Suppressor macrophage treated with lipopolysaccharide for 4 hours (primary cell): Measurements from ENCODE around the gene C19orf25.
A peak's percentile ranks its signal among the peaks of the same experiment; 100 is the strongest.

ENCODE experiments used
- DNase-seq: peaks from one replicate; pipeline ENCODE4 v3.0.0-alpha.2; 2020

Gene C19orf25

GRCh38 chr19:1474765-1475351, 4.2 kb downstream of the C19orf25 start:
- no peak for DNase-seq

GRCh38 chr19:1474011-1474764, 4.8 kb downstream of the C19orf25 start:
- no peak for DNase-seq

GRCh38 chr19:1473085-1473851, 5.7 kb downstream of the C19orf25 start:
- DNase-seq = no peak

- DNase-seq = no peak
Measured at GRCh38 chr19:1472231-1473084, 6.6 kb downstream of the C19orf25 start.

GRCh38 chr19:1471515-1472160, 7.4 kb downstream of the C19orf25 start:
- DNase-seq = no peak

- no peak for DNase-seq
Measured at GRCh38 chr19:1471010-1471514, 8.0 kb downstream of the C19orf25 start.

- DNase-seq = no peak
Measured at GRCh38 chr19:1470305-1471009, 8.6 kb downstream of the C19orf25 start.

- DNase-seq = no peak
Measured at GRCh38 chr19:1470055-1470304, 9.0 kb downstream of the C19orf25 start.

- no peak for DNase-seq
Measured at GRCh38 chr19:1469255-1470054, 9.6 kb downstream of the C19orf25 start.

GRCh38 chr19:1468821-1469254, 10.2 kb downstream of the C19orf25 start:
- peak; percentile 55 for DNase-seq

- no peak for DNase-seq
Measured at GRCh38 chr19:1468274-1468820, 10.7 kb downstream of the C19orf25 start.

GRCh38 chr19:1467490-1468273, 11.3 kb downstream of the C19orf25 start:
- no peak for DNase-seq

GRCh38 chr19:1467215-1467489, 11.9 kb downstream of the C19orf25 start:
- DNase-seq = no peak

- no peak for DNase-seq
Measured at GRCh38 chr19:1466461-1467214, 12.4 kb downstream of the C19orf25 start.

- DNase-seq = no peak
Measured at GRCh38 chr19:1466018-1466460, 13.0 kb downstream of the C19orf25 start.

GRCh38 chr19:1465191-1466016, 13.6 kb downstream of the C19orf25 start:
- peak; percentile 49 for DNase-seq

- no peak for DNase-seq
Measured at GRCh38 chr19:1461862-1462261, 17.2 kb downstream of the C19orf25 start.
